HepG2 (cell line): ENCODE measurements around the gene ESAM. TPM values are rescaled to one million over a fixed set of nuclear protein-coding genes. Genes with fewer than 3 reads are reported as not detected.

Source experiments
- ATAC-seq: fragments of 200-7000 bp; cut with Tn5 transposase; 3 replicates; pipeline ENCODE4 v1.9.1; 2020; ENCODE audit warnings: mild to moderate bottlenecking, moderate library complexity
- BruUV-seq: library from RNA; stranded (reverse); fragments of 400-500 nt; replicated peaks from 2 replicates; lab custom pipeline; 2021; lab: Mats Ljungman, UMichigan
- CTCF ChIA-PET: fragments of 300-600 bp; formaldehyde crosslinking; extraction: SDS; loops from one replicate; lab custom pipeline; 2021; ENCODE audit warnings: low total read pairs, inconsistent platforms, low intra/inter-chr PET ratio; lab: Yijun Ruan, JAX
- POLR2A ChIA-PET: fragments of 350-600 bp; sonication (Branson Sonifier 250); formaldehyde crosslinking; loops from one replicate; lab custom pipeline; 2020; ENCODE audit warnings: antibody characterized with exemption, inconsistent platforms; lab: Yijun Ruan, JAX
- DNase-seq: peaks from one replicate; pipeline ENCODE4 v3.0.0-alpha.2; 2015; ENCODE audit warnings: low spot score
- FAIRE-seq: peaks from 3 replicates; lab custom pipeline; 2011; peaks lifted over from hg19 to GRCh38; lab: Jason Lieb, UNC
- H2AFZ ChIP-seq: one replicate; pipeline ENCODE4 v1.6.1; 2011; ENCODE audit warnings: low read length, inconsistent platforms
- H3K27ac ChIP-seq: fragments of 300-600 bp; 3 replicates; pipeline ENCODE4 v1.8.0; 2011; ENCODE audit warnings: mixed run types, mild to moderate bottlenecking, mixed read lengths, low read length, inconsistent platforms; ENCODE audit not compliant: insufficient read depth; ENCODE audit errors: extremely low read length
- H3K27me3 ChIP-seq, 2 experiments: fragments of 200-600 bp in 1 of 2; 2 replicates in 1 of 2; 3 replicates in 1 of 2; pipeline versions ENCODE4 v1.6.0 to v1.8.0; 2011; ENCODE audit warnings: low read length in 2 of 2, mild to moderate bottlenecking in 2 of 2, moderate library complexity in 2 of 2, inconsistent platforms in 1 of 2; ENCODE audit not compliant: insufficient read depth in 2 of 2, control insufficient read depth in 1 of 2
- H3K36me3 ChIP-seq, 2 experiments: fragments of 200-600 bp in 1 of 2; replicated peaks in 1 of 2; 2 replicates in 1 of 2; 3 replicates in 1 of 2; pipeline versions ENCODE4 v1.5.1 to v1.8.0; 2011; ENCODE audit warnings: low read length in 2 of 2, inconsistent platforms in 1 of 2; ENCODE audit not compliant: insufficient read depth in 2 of 2, control insufficient read depth in 1 of 2
- H3K4me1 ChIP-seq: 2 replicates; pipeline ENCODE4 v1.5.1; 2012; ENCODE audit warnings: low read length, inconsistent platforms; ENCODE audit not compliant: insufficient read depth
- H3K4me2 ChIP-seq: 2 replicates; pipeline ENCODE4 v1.6.0; 2011; ENCODE audit warnings: low read depth, low read length, inconsistent platforms
- H3K4me3 ChIP-seq, 3 experiments: fragments of 200-600 bp in 1 of 3; sonication (generic), shearing (Covaris generic) in 1 of 3; replicated peaks in 1 of 3; 2 replicates each; pipeline ENCODE4 v1.5.1; 2011 to 2016; ENCODE audit warnings: low read length in 3 of 3, inconsistent platforms in 2 of 3, low read depth in 2 of 3, mild to moderate bottlenecking in 2 of 3, control low read depth in 1 of 3, mixed read lengths in 1 of 3; ENCODE audit not compliant: insufficient read depth in 1 of 3
- H3K79me2 ChIP-seq: one replicate; pipeline ENCODE4 v1.6.1; 2011; ENCODE audit warnings: low read length, inconsistent platforms; ENCODE audit not compliant: insufficient read depth
- H3K9ac ChIP-seq: 2 replicates; pipeline ENCODE4 v1.6.0; 2011; ENCODE audit warnings: mild to moderate bottlenecking, low read depth, low read length, inconsistent platforms; ENCODE audit not compliant: insufficient read depth
- H3K9me3 ChIP-seq: 2 replicates; pipeline ENCODE4 v1.5.1; 2012; ENCODE audit warnings: mild to moderate bottlenecking, low read length
- H4K20me1 ChIP-seq: 2 replicates; pipeline ENCODE4 v1.6.0; 2011; ENCODE audit warnings: inconsistent platforms, mild to moderate bottlenecking, low read length, moderate library complexity; ENCODE audit not compliant: insufficient read depth
- AKAP8 ChIP-seq: sonication (generic); formaldehyde crosslinking; IDR thresholded peaks from 2 replicates; pipeline ENCODE4 v1.5.1; 2020; ENCODE audit warnings: mild to moderate bottlenecking, missing genetic modification reagents
- CBFB ChIP-seq: sonication (generic); formaldehyde crosslinking; IDR thresholded peaks from 2 replicates; pipeline ENCODE4 v1.4.0; 2020; ENCODE audit warnings: missing genetic modification reagents
- CEBPB ChIP-seq: IDR thresholded peaks from 2 replicates; pipeline ENCODE4 v1.6.1; 2011; ENCODE audit warnings: low read depth, low read length, improper control_type of control experiment, borderline replicate concordance
- GABPB1 ChIP-seq: IDR thresholded peaks from 2 replicates; pipeline ENCODE4 v1.6.1; 2016; ENCODE audit warnings: mild to moderate bottlenecking, missing genetic modification reagents, moderate library complexity, missing compliant biosample characterization
- HNRNPH1 ChIP-seq: fragments of 200-400 bp; formaldehyde crosslinking; optimal IDR thresholded peaks from 2 replicates; pipeline ENCODE3; 2017; ENCODE audit warnings: mild to moderate bottlenecking, low read depth, low read length
- MAX ChIP-seq: IDR thresholded peaks from 2 replicates; pipeline ENCODE4 v1.6.1; 2012; ENCODE audit warnings: inconsistent platforms
- MYPOP ChIP-seq: sonication (generic); formaldehyde crosslinking; IDR thresholded peaks from 2 replicates; pipeline ENCODE4 v1.8.1; 2023; ENCODE audit warnings: mild to moderate bottlenecking, moderate library complexity, missing genetic modification reagents
- SAP130 ChIP-seq: IDR thresholded peaks from 2 replicates; pipeline ENCODE4 v1.6.1; 2016; ENCODE audit warnings: low read depth
- SRSF4 ChIP-seq: fragments of 200-400 bp; formaldehyde crosslinking; IDR thresholded peaks from one replicate; pipeline ENCODE4 v1.6.1; 2018; ENCODE audit warnings: mild to moderate bottlenecking, low read depth, low read length, moderate library complexity; ENCODE audit not compliant: poor library complexity, severe bottlenecking
- TARDBP ChIP-seq: sonication (generic); formaldehyde crosslinking; IDR thresholded peaks from 2 replicates; pipeline ENCODE4 v1.8.0; 2022; ENCODE audit warnings: mild to moderate bottlenecking, missing genetic modification reagents
- ZNF18 ChIP-seq: sonication (generic); formaldehyde crosslinking; IDR thresholded peaks from 2 replicates; pipeline ENCODE4 v1.8.0; 2022; ENCODE audit warnings: mild to moderate bottlenecking, missing genetic modification reagents; ENCODE audit not compliant: insufficient replicate concordance
- ZNF350 ChIP-seq: sonication (generic); formaldehyde crosslinking; IDR thresholded peaks from 2 replicates; pipeline ENCODE4 v1.4.0; 2020; ENCODE audit warnings: mild to moderate bottlenecking, low read depth, missing genetic modification reagents, borderline replicate concordance
- WGBS: methylation state at CpG from one replicate; pipeline ENCODE4 v1.1.6; 2017; ENCODE audit warnings: low lambda C conversion rate; 5-methylcytosine and 5-hydroxymethylcytosine counted together
- in situ Hi-C: cut with HindIII; loops from 2 replicates; pipeline ENCODE4 v1.10.0; 2017; ENCODE audit warnings: low pct_unique_long_range_greater_than_20kb; ENCODE audit not compliant: extremely low pct_ligation_motif_present
- intact Hi-C: fragments of 100-400 bp; cut with micrococcal nuclease; formaldehyde crosslinking; loops from one replicate; pipeline ENCODE4 v1.10.0; 2022; ENCODE audit not compliant: unreplicated experiment
- polyA plus RNA-seq, 8 experiments: library from polyadenylated mRNA; depleted of rRNA in 3 of 8; stranded (reverse) in 7 of 8; unstranded in 1 of 8; fragments of >200 nt; fragmentation: Illumina TruSeq in 4 of 8; extraction: Trizol in 4 of 8; gene quantifications; 2 replicates each; pipeline versions ENCODE4 v1.2.1 to v1.2.3, GENCODE V29; 2011 to 2016; ENCODE audit warnings: low read depth in 4 of 8, missing spikeins in 1 of 8, mixed read lengths in 1 of 8; ENCODE audit not compliant: insufficient read depth in 1 of 8
- total RNA-seq, 5 experiments: library from RNA; depleted of rRNA; stranded (reverse); fragments of >200 nt; fragmentation: Illumina TruSeq; extraction: Trizol; gene quantifications; 2 replicates each; pipeline ENCODE4 v1.2.3, GENCODE V29; 2016; ENCODE audit warnings: low read depth in 1 of 5

The ESAM gene
- total and polyA plus RNA-seq, 2 of the 13 experiments (the other 11 are each of a cell fraction or from before 2014, with no cell fraction given): 1.2 to 6.8 TPM

GRCh38 chr11:124739479-124740276, 22.4 kb downstream of the ESAM start, which contains the start of gene NRGN (continued):
- TF ChIP-seq MAX (peak; percentile 27; the same call in 1 of the 2 replicates), TARDBP (CRISPR knock-in tag) (no peak), SAP130 (CRISPR knock-in tag) (peak; percentile 52), GABPB1 (CRISPR knock-in tag) (peak; percentile 41; the same call in 1 of the 2 replicates), MYPOP (peak; percentile 75; the same call in 1 of the 2 replicates), ZNF18 (CRISPR knock-in tag) (no peak)

GRCh38 chr11:124738713-124739478, 23.2 kb downstream of the ESAM start:
- Histone ChIP-seq H3K79me2 (no peaks in the 10 kb centered on the region), H3K4me3 (0 out of 6 replicates have a peak overlapping the region, but pooled peaks of 1 of the 3 experiments have one; percentile 68), H3K27ac (no peak overlapping the region), H3K27me3 (peaks cover 2 to 74% of the 10 kb centered on the region in 2 experiments; a peak in 4 of 5 replicates), H3K9me3 (no peaks in the 10 kb centered on the region), H3K9ac (no peak overlapping the region), H2AFZ (no peak overlapping the region), H3K36me3 (no peaks in the 10 kb centered on the region), H3K4me1 (peaks cover 18% of the 10 kb centered on the region), H3K4me2 (peak overlapping the region; percentile 71), H4K20me1 (no peaks in the 10 kb centered on the region)
- no TSS peak for BruUV-seq
- intact Hi-C loops: no loop called here
- WGBS: 55% methylated on average over 16 of the region's 21 CpGs
- POLR2A ChIA-PET: interaction anchor here (1.0 to 1.3 kb wide), 3 partner anchors 8 to 20 kb away, joined by 3 to 6 read pairs (median 4); no protein-coding TSS in a partner anchor
- FAIRE-seq (no peak), DNase-seq (no peak), ATAC-seq (no peak)
- in situ Hi-C loops: no loop called here
- CTCF ChIA-PET: no interaction called here
- no peak for TF ChIP-seq SRSF4
- no peak for TF ChIP-seq HNRNPH1
- TF ChIP-seq CEBPB: no peak
- TF ChIP-seq ZNF350 (CRISPR knock-in tag): no peak
- no peak for TF ChIP-seq CBFB
- no peak for TF ChIP-seq AKAP8 (CRISPR knock-in tag)
